D721Med (cell line): ENCODE data around the gene CTTN.

Experiments used
- DNase-seq: peaks from one replicate; pipeline ENCODE4 v3.0.0; 2011; ENCODE audit warnings: low spot score; ENCODE audit not compliant: insufficient read length
- FAIRE-seq: peaks from 2 replicates; lab custom pipeline; 2011; peaks lifted over from hg19 to GRCh38; lab: Jason Lieb, UNC
- CTCF ChIP-seq: IDR thresholded peaks from 2 replicates; pipeline ENCODE4 v1.5.1; 2012; ENCODE audit warnings: mild to moderate bottlenecking, control low read depth; ENCODE audit not compliant: insufficient read depth; ENCODE audit errors: missing control alignments

CTTN gene

GRCh38 chr11:70397983-70398833 lies at the start of gene CTTN:
Gene CTTN (plus strand): TSS chr11:70398529. CDS start chr11:70407298, 8,769 bp downstream.
- peak; percentile 90 for DNase-seq
- FAIRE-seq, result no peak
- TF ChIP-seq CTCF, result no peak

GRCh38 chr11:70348608-70349007 lies 49.7 kb upstream of the CTTN start:
- DNase-seq (no peak), FAIRE-seq (no peak)
- TF ChIP-seq CTCF, result no peak

GRCh38 chr11:70351646-70352045 lies 46.7 kb upstream of the CTTN start:
- FAIRE-seq (no peak), DNase-seq (no peak)
- TF ChIP-seq CTCF, result no peak

GRCh38 chr11:70352100-70352499 lies 46.2 kb upstream of the CTTN start:
- DNase-seq (no peak), FAIRE-seq (no peak)
- no peak for TF ChIP-seq CTCF

GRCh38 chr11:70352601-70353000 lies 45.7 kb upstream of the CTTN start:
- DNase-seq (no peak), FAIRE-seq (no peak)
- no peak for TF ChIP-seq CTCF

GRCh38 chr11:70353329-70353728 lies 45.0 kb upstream of the CTTN start:
- TF ChIP-seq CTCF, result no peak
- DNase-seq (no peak), FAIRE-seq (no peak)
